Occipital lobe (tissue), 2 donors: ENCODE results near the gene EML4. TPM values are rescaled to one million over a fixed set of nuclear protein-coding genes. Genes with fewer than 3 reads are reported as not detected.

Experiments
- DNase-seq: peaks from one replicate; lab custom pipeline; 2025; lab: John Stamatoyannopoulos, UW
- total RNA-seq: library from RNA; depleted of rRNA; stranded (reverse); fragments of >200 nt; gene quantifications from one replicate; pipeline ENCODE4 v1.2.3, GENCODE V29; 2014

EML4 gene
- total RNA-seq, 1 donor from 2014 or later, result 41.6 TPM

- no peak for DNase-seq
Measured at GRCh38 chr2:42304059-42304713, 135.0 kb downstream of the EML4 start.

DNA sequence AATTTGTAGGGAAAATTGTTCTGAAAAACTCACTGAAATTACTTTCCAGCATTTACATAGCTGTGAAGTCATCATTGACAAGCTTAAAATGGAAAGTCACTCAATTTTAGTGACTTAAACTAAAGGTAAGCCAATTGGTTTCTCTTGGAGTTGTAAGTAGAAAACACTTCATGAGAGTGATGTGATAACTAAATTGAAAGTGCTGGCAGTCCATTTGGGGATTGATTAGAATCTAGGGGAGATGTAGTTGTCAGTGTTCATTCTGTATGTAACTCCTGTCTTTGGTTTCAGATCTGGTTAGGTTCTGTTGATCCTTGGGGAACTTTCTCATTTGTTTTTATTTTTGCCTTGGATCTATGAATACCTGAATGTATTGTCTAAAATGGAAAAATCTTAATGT, 138.0 kb downstream of the EML4 start:
- DNase-seq, result no peak

DNA sequence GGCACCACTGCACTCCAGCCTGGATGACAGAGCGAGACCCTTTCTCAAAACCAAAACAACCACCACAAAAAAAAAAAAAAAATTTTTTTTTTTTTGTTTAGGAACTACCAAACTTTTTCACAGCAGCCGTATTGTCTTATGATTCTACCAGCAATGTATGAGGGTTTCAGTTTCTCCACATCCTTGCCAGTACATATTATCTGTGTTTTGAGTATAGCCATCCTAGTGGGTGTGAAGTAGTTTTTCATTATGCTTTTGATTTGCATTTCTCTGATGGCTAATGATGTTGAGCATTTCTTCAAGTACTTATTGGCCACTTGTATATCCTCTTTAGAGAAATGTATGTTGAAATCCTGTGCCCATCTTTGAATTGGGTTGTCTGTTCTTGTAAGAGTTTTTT, 140.2 kb downstream of the EML4 start:
- no peak for DNase-seq

- DNase-seq, result no peak
Measured at GRCh38 chr2:42310007-42310515, 140.9 kb downstream of the EML4 start.

- no peak for DNase-seq
Measured at GRCh38 chr2:42312106-42312505, 143.0 kb downstream of the EML4 start.

GRCh38 chr2:42314892-42315468, 145.8 kb downstream of the EML4 start:
- no peak for DNase-seq

GRCh38 chr2:42315844-42316470, 146.8 kb downstream of the EML4 start:
- no peak for DNase-seq

GRCh38 chr2:42316910-42317309, 147.8 kb downstream of the EML4 start:
- DNase-seq, result no peak

GRCh38 chr2:42317486-42317885, 148.3 kb downstream of the EML4 start:
- DNase-seq, result no peak

DNA sequence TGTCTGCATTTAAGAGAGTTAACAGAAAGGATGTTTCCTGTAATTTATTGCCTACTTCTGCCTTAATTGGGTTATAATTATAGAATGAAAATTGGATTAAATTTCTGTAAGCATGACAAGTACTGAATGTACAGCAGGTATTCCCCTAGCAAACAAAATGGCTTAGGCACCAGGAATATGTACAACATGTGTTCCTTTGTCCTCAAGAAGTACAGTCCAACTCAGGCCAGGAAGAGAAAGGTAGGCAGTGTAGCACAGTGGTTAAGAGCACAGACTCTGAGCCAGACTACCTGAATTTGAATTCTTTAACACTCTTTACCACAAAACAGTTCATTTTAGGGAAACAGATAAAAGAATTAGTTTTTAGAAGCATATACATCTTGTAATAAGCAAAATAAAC, 148.8 kb downstream of the EML4 start:
- DNase-seq, result no peak

GRCh38 chr2:42319265-42319664, 150.1 kb downstream of the EML4 start:
- no peak for DNase-seq

- DNase-seq, result no peak
Measured at GRCh38 chr2:42321452-42322064, 152.4 kb downstream of the EML4 start.

GRCh38 chr2:42324244-42324643, 155.1 kb downstream of the EML4 start:
- no peak for DNase-seq

- DNase-seq, result no peak
Measured at GRCh38 chr2:42324949-42325348, 155.8 kb downstream of the EML4 start.

GRCh38 chr2:42325609-42326008, 156.5 kb downstream of the EML4 start:
- DNase-seq, result no peak

GRCh38 chr2:42327125-42327524, 158.0 kb downstream of the EML4 start:
- DNase-seq, result no peak

DNA sequence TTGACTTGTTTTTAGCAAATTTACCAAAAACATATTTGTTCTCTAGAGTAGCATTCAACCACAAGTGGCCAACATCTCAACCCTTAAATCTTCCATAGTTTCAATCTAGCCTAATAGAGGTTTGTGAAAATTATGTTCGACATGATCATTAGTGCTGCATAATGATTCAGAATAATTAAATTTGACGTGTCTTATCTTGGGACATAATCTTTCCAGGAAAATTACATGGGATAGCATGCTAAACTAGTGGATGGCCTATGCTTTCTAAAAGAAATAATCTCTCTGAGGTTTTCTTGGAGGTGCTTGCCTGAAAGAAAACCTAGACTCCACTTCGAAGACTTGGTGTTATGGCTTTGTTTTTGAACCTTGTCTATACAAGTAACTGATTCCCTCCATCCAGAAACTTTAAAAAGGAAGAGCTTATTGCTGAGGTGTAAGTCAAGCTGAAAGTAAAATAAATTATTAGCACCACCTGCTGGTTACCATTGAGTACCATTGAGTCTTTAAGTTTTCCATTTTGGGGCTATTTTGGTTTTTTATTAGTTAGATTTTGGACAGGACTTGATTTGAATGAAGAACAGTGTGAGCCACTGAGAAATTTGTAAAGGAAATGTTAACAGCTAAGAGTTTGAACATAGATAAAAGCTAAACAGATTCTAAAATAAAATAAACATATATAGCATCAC, 159.1 kb downstream of the EML4 start:
- DNase-seq, result no peak

GRCh38 chr2:42328923-42329322, 159.8 kb downstream of the EML4 start:
- no peak for DNase-seq

DNA sequence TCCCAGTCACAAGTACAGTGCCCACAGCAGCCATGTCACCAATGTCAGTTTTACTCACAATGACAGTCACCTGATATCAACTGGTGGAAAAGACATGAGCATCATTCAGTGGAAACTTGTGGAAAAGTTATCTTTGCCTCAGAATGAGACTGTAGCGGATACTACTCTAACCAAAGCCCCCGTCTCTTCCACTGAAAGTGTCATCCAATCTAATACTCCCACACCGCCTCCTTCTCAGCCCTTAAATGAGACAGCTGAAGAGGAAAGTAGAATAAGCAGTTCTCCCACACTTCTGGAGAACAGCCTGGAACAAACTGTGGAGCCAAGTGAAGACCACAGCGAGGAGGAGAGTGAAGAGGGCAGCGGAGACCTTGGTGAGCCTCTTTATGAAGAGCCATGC, 160.6 kb downstream of the EML4 start:
- no peak for DNase-seq

GRCh38 chr2:42331569-42332284, 162.6 kb downstream of the EML4 start:
- DNase-seq, result no peak

GRCh38 chr2:42332575-42332974, 163.4 kb downstream of the EML4 start:
- no peak for DNase-seq
